SK-N-SH (cell line): ENCODE data around the gene OR5A1.

Source experiments
- CTCF ChIP-seq: fragments of 200-600 bp; sonication (generic); IDR thresholded peaks from 2 replicates; pipeline ENCODE4 v1.6.1; 2017; ENCODE audit warnings: antibody characterized with exemption, mild to moderate bottlenecking, moderate library complexity
- SMC3 ChIP-seq: IDR thresholded peaks from 2 replicates; pipeline ENCODE4 v1.6.1; 2012; ENCODE audit warnings: low read depth, low read length, improper control_type of control experiment

- TF ChIP-seq CTCF = no peak
- TF ChIP-seq SMC3 = no peak
Measured at GRCh38 chr11:59448484-59448883, 12.2 kb downstream of the OR5A1 start.
